Large intestine (tissue), 3 donors: ENCODE data around the gene CLOCK. TPM values are rescaled to one million over a fixed set of nuclear protein-coding genes. Genes with fewer than 3 reads are reported as not detected.

Source experiments
- DNase-seq, 2 donors: peaks; one replicate each; pipeline versions ENCODE4 v3.0.0 to v3.0.0-alpha.2; 2013
- H3K27ac ChIP-seq: one replicate; pipeline ENCODE4 v1.5.1; 2013; ENCODE audit warnings: low read length
- H3K27me3 ChIP-seq: 2 replicates; pipeline ENCODE4 v1.6.1; 2013; ENCODE audit warnings: low read length; ENCODE audit not compliant: control insufficient read depth, insufficient read depth
- H3K36me3 ChIP-seq: 2 replicates; pipeline ENCODE4 v1.6.1; 2013; ENCODE audit warnings: low read length; ENCODE audit not compliant: control insufficient read depth, insufficient read depth
- H3K4me1 ChIP-seq: one replicate; pipeline ENCODE4 v1.6.1; 2013; ENCODE audit warnings: low read length; ENCODE audit not compliant: control insufficient read depth, insufficient read depth
- H3K4me3 ChIP-seq: one replicate; pipeline ENCODE4 v1.5.1; 2013; ENCODE audit warnings: low read length
- H3K9me3 ChIP-seq: one replicate; pipeline ENCODE4 v1.6.1; 2013; ENCODE audit warnings: mild to moderate bottlenecking, low read depth, low read length, moderate library complexity; ENCODE audit not compliant: control insufficient read depth
- WGBS: methylation state at CpG from one replicate; pipeline ENCODE4 v1.1.5; 2013; ENCODE audit warnings: low lambda C conversion rate; ENCODE audit not compliant: insufficient coverage; 5-methylcytosine and 5-hydroxymethylcytosine counted together
- polyA plus RNA-seq: library from polyadenylated mRNA; unstranded; fragments of 120-200 nt; gene quantifications from one replicate; pipeline ENCODE4 v1.2.1, GENCODE V29; 2013

Gene CLOCK
- polyA plus RNA-seq, 1 donor = 16.5 TPM

GRCh38 chr4:55405073-55405472 is 141.6 kb downstream of the CLOCK start:
- no peak for DNase-seq
- no peaks in the 10 kb centered on the region for H3K4me1 ChIP-seq
- no peak overlapping the region for H3K27ac ChIP-seq
- H3K27me3 ChIP-seq = no peaks in the 10 kb centered on the region
- no CpG with 5 or more reads among the region's 3 CpGs for WGBS
- H3K9me3 ChIP-seq = no peaks in the 10 kb centered on the region
- peaks cover 24% of the 10 kb centered on the region for H3K36me3 ChIP-seq
- no peak overlapping the region for H3K4me3 ChIP-seq

- WGBS = no CpG with 5 or more reads among the region's 1 CpG
- DNase-seq = no peak
- Histone ChIP-seq H3K27me3 (no peaks in the 10 kb centered on the region), H3K4me3 (no peak overlapping the region), H3K9me3 (no peaks in the 10 kb centered on the region), H3K27ac (no peak overlapping the region), H3K36me3 (peaks cover 6% of the 10 kb centered on the region), H3K4me1 (peaks cover 18% of the 10 kb centered on the region)
These were observed 147.1 kb downstream of the CLOCK start for GRCh38 chr4:55399581-55399980.

- H3K36me3 ChIP-seq = peaks cover 2% of the 10 kb centered on the region
- H3K27me3 ChIP-seq = no peaks in the 10 kb centered on the region
- H3K9me3 ChIP-seq = no peaks in the 10 kb centered on the region
- H3K4me3 ChIP-seq = no peak overlapping the region
- no peak overlapping the region for H3K27ac ChIP-seq
- 100% methylated on average over 1 of the region's 3 CpGs for WGBS
- peaks cover 18% of the 10 kb centered on the region for H3K4me1 ChIP-seq
- peak in 1 of 2 donors; percentile 23 for DNase-seq
These were observed 147.7 kb downstream of the CLOCK start for GRCh38 chr4:55398966-55399365.

GRCh38 chr4:55398461-55398860 is 148.2 kb downstream of the CLOCK start:
- Histone ChIP-seq H3K27me3 (no peaks in the 10 kb centered on the region), H3K4me1 (peaks cover 18% of the 10 kb centered on the region), H3K27ac (peak overlapping the region; percentile 5), H3K36me3 (no peaks in the 10 kb centered on the region), H3K9me3 (no peaks in the 10 kb centered on the region), H3K4me3 (no peak overlapping the region)
- DNase-seq = peak in 1 of 2 donors; percentile 30
- WGBS = no CpG with 5 or more reads among the region's 1 CpG

GRCh38 chr4:55397520-55398321 is 149.0 kb downstream of the CLOCK start:
- H3K9me3 ChIP-seq = no peaks in the 10 kb centered on the region

GRCh38 chr4:55397126-55397436 is 149.6 kb downstream of the CLOCK start:
- Histone ChIP-seq H3K4me3 (peak overlapping the region; percentile 59), H3K36me3 (no peaks in the 10 kb centered on the region), H3K27ac (peak overlapping the region; percentile 90), H3K27me3 (no peaks in the 10 kb centered on the region), H3K9me3 (no peaks in the 10 kb centered on the region), H3K4me1 (peaks cover 18% of the 10 kb centered on the region)
- DNase-seq = no peak
- WGBS = no CpG with 5 or more reads among the region's 7 CpGs

More at GRCh38 chr4:55397520-55398321, 149.0 kb downstream of the CLOCK start:
- peaks cover 18% of the 10 kb centered on the region for H3K4me1 ChIP-seq
- peak; percentile 29 to 52 for DNase-seq
- H3K4me3 ChIP-seq = peak overlapping the region; percentile 59
- H3K36me3 ChIP-seq = no peaks in the 10 kb centered on the region
- no peaks in the 10 kb centered on the region for H3K27me3 ChIP-seq
- H3K27ac ChIP-seq = peak overlapping the region; percentile 90
- WGBS = 47% methylated on average over 5 of the region's 15 CpGs

- H3K4me1 ChIP-seq = peaks cover 18% of the 10 kb centered on the region
- 0% methylated on average over 1 of the region's 41 CpGs for WGBS
These were observed 150.2 kb downstream of the CLOCK start for GRCh38 chr4:55396308-55397125.

GRCh38 chr4:55395529-55396307 is 151.0 kb downstream of the CLOCK start, which contains the start of gene TMEM165:
Gene TMEM165, plus strand, starts transcription at chr4:55395957. Its CDS starts 233 bp downstream, at chr4:55396190.
- WGBS = no CpG with 5 or more reads among the region's 95 CpGs
- Histone ChIP-seq H3K4me3 (peak within 1 kb of the TSS; percentile 59), H3K36me3 (no peaks in the 10 kb centered on the region), H3K4me1 (peaks cover 20% of the 10 kb centered on the region), H3K9me3 (no peaks in the 10 kb centered on the region), H3K27ac (peak within 1 kb of the TSS; percentile 90), H3K27me3 (no peaks in the 10 kb centered on the region)
- peak; percentile 94 to 97 for DNase-seq

More at GRCh38 chr4:55396308-55397125, 150.2 kb downstream of the CLOCK start:
- H3K36me3 ChIP-seq = no peaks in the 10 kb centered on the region
- no peaks in the 10 kb centered on the region for H3K9me3 ChIP-seq
- DNase-seq = peak; percentile 31 to 74
- no peaks in the 10 kb centered on the region for H3K27me3 ChIP-seq
- peak overlapping the region; percentile 59 for H3K4me3 ChIP-seq
- peak overlapping the region; percentile 90 for H3K27ac ChIP-seq

- no CpG with 5 or more reads among the region's 4 CpGs for WGBS
- peak overlapping the region; percentile 90 for H3K27ac ChIP-seq
- no peaks in the 10 kb centered on the region for H3K36me3 ChIP-seq
- no peak for DNase-seq
- H3K9me3 ChIP-seq = no peaks in the 10 kb centered on the region
- peaks cover 20% of the 10 kb centered on the region for H3K4me1 ChIP-seq
- H3K27me3 ChIP-seq = no peaks in the 10 kb centered on the region
- peak overlapping the region; percentile 59 for H3K4me3 ChIP-seq
These were observed 151.5 kb downstream of the CLOCK start for GRCh38 chr4:55395218-55395528.
